ENCODE data around the gene DCAF7. TPM values are rescaled to one million over a fixed set of nuclear protein-coding genes. Genes with fewer than 3 reads are reported as not detected.

Gene DCAF7
- total RNA-seq, 1 donor from 2014 or later: 25.3 TPM

DNA sequence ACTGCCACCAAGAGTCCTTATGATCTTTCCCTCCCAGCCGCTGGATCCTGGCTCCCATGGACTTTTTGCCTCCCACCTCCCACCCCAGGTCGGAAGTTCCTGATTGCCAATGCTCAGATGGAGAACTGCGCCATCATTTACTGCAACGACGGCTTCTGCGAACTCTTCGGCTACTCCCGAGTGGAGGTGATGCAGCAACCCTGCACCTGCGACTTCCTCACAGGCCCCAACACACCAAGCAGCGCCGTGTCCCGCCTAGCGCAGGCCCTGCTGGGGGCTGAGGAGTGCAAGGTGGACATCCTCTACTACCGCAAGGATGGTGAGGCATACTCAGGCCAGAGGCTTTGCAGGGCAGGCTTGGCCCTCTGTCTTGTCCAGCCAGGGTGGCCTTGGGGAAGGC, 26.2 kb upstream of the DCAF7 start:
- no peak for DNase-seq (ENCODE audit: low read depth in 2 of 2)

DNA sequence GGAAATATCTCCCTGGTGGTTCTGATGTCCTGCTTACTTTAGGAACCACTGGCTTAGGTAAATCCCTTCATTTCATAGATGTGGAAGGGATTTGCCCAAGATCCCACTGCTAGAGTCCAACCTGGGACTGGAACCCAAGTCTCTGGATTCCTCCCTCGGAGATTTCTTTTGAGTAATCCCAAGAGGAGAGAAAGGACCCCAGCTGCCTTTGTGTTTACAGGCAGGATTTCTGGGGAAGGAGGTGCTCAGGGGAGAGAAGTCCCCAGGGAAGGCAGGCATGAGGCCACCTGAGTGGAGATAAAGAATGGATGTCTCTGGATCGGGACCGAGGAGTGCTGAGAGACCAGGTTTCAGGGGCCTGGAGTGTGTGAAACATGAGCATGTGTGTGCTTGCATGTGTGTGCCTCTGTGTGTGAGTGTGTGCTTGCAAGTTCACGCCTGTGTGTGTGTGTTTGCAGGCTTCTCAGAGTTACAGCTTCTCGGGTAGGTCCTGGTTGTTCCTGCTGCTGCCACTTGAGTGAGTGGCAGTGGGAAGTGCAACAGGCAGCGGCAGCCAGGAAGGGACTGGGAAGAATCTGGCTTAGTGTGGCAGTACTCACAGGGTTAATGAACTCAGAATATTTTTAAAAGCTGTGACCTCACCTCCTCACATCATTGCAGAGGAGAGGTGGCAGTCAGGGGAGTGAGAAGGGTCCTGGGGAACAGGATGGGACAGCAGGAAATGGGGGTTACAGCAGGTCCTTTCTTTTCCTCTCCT, 24.9 kb upstream of the DCAF7 start:
- DNase-seq (ENCODE audit: low read depth in 2 of 2): no peak

DNA sequence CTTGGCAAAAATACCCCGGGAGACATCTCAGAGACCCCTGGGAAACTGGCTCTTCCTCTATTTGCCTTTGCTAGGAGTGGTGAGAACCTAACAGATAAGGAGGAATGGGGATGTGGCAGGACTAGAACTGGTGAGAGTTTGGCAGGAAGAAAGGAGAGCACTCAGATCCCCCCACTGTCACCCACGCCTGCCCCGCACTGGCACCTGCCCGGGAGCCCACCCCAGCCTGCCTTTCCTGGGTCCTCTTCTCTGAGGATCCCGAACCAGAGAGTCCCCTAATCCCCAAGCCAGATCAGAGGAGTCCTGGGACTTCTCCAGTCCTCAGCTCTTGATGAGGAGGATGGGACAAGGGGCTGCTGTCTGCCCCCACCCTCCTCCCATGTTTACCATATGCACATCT, 23.4 kb upstream of the DCAF7 start:
- DNase-seq (ENCODE audit: low read depth in 2 of 2): no peak

DNA sequence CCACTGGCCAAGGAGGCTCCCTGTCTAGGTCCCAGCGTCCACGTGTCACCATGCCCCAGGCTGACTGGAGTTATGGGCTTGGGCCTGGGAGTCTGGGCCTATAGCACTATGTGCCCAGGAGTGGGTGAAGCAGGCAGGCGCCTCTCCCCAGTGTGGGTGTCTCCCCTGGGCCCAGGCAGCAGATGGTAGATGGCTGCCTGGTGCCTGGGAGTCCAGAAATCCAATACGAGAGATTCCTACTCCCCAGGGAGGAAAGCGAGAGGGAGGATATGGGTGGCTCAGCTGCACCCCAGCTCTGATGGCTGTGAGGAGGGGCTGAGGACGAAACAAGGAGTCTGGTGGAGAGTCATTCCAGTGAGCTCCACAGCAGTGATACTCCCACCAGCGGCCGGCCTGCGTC, 22.1 kb upstream of the DCAF7 start:
- no peak for DNase-seq (ENCODE audit: low read depth in 2 of 2)

DNA sequence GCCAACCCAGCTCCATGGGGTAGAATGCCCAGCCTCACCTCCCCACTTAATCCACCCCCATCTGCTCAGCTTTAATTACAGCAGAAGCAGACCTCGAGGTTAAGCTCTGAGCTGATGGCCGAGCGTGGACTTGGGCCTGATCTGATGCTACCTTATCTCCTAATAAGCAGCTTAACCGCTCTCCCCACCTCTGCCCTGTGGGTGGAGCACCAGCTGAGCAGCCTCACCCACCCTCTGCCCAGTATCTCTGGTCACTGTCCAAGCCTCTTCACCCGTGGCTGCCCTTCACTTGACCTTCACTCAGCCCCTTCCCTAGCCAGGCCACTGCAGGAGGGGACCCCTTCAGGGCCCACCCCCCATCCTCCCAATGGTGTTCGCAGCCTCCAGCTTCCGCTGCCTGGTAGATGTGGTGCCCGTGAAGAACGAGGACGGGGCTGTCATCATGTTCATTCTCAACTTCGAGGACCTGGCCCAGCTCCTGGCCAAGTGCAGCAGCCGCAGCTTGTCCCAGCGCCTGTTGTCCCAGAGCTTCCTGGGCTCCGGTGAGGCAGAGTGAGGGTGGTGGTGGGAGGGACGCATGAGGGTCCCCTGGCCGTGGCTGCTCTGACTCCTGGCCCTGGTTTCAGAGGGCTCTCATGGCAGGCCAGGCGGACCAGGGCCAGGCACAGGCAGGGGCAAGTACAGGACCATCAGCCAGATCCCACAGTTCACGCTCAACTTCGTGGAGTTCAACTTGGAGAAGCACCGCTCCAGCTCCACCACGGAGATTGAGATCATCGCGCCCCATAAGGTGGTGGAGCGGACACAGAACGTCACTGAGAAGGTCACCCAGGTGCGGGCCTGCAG, 20.3 kb upstream of the DCAF7 start:
- DNase-seq (ENCODE audit: low read depth in 2 of 2): no peak

DNA sequence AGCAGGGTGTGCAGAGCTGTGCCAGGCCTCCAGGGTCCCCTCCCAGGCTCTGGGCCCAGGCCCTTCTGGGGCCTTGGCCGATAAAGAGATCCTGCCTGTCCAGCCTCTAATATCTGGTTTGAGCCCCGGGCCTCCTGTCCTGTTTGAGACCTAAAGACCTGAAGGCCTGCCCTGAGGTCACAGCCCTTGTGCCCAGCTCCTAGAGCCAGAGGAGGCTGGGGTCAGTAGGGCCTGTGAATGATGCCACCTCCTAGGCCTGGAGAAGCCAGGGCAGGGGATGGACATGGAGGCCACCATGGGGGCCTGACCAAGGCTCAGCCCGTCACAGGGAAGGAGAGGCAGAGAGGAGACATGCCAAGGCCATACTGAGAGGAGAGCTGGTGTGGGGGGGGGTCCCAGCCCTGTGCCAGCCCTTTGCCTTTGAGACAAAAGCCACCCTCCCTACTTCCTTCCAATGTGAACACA, 19.7 kb upstream of the DCAF7 start:
- DNase-seq (ENCODE audit: low read depth in 2 of 2): no peak

DNA sequence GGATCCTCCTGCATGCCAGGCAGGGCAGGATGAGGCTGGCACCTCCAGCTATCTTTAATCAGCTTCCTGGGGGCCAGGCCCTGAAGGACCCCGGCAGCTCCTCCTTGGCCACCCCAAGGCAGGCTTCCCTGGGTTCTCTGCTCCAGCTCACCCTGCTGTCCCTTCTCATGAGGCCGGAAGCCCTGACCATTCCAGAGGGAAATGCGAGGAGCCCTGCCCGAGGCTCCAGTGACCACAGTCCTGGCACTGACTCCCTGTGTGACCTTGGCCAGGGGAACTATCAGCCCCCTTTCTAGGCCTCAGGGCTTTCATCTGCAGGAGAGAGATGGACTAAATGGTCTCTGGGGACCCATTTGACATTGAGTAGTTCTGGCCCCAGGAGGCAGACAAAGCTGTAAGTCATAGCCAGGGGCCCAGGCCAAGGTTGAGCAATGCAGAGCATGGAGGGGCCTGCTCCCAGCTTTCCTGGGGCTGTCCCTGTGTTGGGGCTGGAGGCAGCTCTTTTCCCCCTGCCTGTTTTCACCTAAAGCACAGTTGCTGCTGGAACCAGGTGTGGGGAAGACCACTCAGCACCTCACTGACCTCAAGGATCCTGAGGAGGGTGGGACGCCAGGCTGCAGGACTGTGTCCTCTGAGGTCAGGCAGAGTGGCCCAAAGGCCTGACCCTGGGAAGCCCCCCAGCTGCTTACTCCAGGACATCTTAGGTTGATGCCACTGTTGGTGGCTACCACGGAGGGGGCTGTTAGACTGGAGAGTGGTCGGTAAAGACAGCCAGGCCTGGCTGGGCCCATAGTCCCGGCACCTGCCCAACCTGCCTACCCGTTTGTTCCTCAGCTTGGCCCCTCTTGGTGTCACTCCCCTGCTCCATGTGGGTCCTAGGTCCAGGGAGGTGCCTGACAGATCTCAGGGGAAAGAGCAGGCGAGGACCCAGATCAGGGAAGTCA, 19.0 kb upstream of the DCAF7 start:
- no peak for DNase-seq (ENCODE audit: low read depth in 2 of 2)

DNA sequence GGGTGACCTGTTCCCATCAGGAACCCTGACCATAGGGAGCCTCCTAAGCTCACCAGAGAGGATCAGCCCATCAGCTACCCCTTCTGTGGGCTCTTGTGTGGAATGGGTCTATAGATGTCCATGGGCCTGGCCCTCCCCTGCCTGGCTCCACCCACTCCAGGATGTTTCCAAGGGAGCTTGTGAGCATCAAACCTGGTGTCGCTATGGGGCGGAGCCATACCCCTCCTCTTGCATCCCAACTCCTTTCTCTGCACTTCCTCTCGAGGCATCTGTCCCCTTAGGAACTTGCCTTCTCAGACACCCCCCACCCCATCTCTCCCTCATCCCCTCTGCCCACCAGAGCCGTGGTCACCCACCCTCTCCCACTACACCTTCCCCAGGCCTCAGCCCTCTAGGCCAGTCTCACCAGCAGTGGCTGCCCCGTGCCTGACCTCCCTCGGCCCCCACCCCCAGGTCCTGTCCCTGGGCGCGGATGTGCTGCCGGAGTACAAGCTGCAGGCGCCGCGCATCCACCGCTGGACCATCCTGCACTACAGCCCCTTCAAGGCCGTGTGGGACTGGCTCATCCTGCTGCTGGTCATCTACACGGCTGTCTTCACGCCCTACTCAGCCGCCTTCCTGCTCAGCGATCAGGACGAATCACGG, 16.7 kb upstream of the DCAF7 start:
- no peak for DNase-seq (ENCODE audit: low read depth in 2 of 2)

DNA sequence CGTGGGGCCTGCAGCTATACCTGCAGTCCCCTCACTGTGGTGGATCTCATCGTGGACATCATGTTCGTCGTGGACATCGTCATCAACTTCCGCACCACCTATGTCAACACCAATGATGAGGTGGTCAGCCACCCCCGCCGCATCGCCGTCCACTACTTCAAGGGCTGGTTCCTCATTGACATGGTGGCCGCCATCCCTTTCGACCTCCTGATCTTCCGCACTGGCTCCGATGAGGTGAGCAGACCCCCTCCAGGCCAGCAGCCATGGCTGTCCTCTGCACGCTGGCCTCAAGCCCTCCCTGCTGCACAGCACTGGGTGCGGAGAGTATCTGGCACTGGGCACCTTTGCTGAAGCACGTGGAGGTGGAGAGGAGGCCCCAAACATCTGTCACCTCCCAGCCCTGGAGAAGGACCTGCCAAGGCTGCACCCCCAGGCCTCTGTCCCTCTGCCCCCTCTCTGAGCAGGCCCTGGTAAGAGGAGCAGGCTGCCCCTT, 16.2 kb upstream of the DCAF7 start:
- DNase-seq (ENCODE audit: low read depth in 2 of 2): no peak

DNA sequence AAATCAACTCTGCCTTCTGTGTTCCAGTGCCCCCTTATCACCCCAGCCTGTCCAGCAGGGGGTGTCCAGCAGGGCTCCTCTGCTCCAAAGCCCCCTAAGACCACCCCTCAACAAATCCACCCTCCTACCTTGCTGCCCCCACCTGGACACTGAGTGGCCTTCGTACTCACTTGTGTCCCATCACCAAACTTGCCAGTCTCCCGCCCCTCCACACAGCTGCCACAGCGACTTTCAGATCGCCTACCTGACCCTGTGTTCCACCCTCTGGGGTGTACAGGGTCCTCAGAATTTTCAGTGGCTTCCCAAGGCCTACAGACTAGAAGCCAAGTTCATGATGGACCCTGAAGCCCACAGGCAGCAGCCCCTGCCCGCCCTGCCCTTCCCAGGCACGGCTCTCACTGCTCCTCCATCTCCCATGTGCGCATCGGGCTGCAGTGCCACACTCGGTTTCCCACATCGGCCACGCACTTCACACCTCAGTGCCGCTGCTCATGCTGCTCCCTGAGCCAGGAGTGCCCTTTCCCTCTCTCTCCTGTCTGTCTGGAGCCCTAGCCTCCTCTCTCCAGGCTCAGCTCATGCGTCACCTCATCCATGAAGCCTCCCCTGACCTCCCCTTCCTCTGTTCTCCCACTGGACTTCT, 15.3 kb upstream of the DCAF7 start:
- no peak for DNase-seq (ENCODE audit: low read depth in 2 of 2)

DNA sequence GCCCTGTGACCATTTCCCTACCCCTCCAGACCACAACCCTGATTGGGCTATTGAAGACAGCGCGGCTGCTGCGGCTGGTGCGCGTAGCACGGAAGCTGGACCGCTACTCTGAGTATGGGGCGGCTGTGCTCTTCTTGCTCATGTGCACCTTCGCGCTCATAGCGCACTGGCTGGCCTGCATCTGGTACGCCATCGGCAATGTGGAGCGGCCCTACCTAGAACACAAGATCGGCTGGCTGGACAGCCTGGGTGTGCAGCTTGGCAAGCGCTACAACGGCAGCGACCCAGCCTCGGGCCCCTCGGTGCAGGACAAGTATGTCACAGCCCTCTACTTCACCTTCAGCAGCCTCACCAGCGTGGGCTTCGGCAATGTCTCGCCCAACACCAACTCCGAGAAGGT, 14.6 kb upstream of the DCAF7 start:
- no peak for DNase-seq (ENCODE audit: low read depth in 2 of 2)

DNA sequence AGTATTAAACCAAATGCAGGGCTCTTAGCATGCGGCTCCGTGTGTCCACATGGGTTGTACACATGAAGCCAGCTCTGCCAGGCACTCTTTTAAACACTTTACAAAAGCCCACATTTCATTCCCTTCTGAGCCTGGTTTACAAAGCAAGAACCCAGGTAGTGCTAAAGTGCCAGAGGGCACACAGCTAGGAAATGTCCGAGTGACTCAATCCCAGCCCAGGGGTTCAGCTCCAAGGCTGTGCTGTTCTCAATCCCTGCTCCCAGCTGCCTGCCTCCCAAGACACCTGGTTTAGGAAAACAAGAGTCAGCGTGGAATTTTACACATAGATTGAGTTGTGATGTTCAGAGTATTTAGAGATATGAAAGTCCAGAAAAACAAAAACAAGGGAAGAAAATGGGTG, 13.3 kb upstream of the DCAF7 start:
- no peak for DNase-seq (ENCODE audit: low read depth in 2 of 2)

DNA sequence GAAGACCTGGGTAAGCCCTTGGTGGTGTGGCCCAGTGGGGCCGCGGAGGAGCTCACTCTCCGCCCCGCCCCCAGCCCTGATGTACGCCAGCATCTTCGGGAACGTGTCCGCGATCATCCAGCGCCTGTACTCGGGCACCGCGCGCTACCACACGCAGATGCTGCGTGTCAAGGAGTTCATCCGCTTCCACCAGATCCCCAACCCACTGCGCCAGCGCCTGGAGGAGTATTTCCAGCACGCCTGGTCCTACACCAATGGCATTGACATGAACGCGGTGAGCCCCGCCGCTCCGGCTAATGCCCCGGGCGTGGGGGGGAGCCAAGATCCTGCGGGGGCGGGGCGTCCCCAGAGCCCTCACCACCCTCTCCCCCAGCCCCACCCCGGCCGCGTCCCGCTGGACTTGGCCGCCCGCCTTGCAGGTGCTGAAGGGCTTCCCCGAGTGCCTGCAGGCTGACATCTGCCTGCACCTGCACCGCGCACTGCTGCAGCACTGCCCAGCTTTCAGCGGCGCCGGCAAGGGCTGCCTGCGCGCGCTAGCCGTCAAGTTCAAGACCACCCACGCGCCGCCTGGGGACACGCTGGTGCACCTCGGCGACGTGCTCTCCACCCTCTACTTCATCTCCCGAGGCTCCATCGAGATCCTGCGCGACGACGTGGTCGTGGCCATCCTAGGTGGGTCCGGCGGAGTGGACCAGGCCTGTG, 12.1 kb upstream of the DCAF7 start:
- DNase-seq (ENCODE audit: low read depth in 2 of 2): no peak

DNA sequence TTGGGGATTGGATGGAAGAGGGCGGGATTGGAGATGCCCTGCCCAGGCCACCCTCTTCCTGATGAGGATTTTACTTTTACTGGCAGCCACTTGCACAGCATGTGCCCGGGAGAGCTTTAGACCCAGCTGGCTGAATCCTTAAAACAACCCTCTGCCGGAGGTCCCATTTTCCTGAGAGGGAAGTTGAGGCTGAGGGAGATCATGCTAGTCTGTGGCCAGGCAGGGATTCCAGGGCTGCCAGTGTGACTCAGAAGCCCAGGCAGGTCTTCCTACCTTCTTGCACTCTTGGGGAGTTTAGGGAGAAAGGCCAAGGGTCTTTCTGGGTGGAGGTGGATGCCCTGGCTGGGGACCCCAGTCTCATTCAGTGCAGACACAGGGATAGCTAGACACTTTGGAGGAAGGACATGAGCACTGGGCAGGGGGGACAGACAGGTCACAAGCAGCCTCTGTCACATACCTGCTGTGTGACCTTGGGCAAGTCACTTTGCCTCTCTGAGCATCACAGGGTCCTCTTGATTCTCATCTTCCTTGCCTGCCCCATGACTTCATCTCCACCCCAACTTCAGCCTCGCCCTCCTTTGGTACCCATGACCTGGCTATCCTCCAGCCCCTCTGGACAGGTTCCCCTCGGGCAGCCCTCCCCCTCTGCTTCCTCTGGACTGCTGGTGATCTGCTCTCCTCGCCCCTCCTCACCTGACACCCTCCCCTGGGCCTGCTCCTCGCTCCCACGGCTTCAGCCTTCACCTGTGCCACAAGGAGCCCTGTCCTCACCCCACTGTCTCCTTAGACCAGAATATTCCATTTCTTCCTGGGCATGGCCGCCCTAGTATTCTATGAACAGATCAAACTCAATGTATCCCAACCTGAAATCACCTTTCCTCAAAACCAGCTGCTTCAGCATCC, 11.3 kb upstream of the DCAF7 start:
- no peak for DNase-seq (ENCODE audit: low read depth in 2 of 2)

DNA sequence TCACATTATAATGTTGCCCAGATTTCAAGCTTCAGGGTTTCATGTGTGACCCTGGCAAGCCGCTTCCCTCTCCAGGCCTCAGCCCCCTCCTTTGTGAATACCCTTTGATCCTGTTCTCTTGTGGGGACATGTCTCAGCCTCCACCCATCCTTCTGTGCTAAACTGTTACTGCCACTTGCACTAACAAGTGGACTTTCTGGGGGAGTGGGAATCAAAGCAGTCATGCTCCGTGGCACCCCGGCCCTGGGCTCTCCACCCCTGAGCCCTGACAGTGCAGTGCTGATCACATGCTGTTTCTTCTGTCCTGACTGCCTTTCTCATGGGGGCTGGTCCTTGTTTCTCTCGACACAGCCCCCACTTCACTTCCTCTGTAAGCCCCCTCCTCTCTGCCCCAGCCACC, 9.7 kb upstream of the DCAF7 start:
- DNase-seq (ENCODE audit: low read depth in 2 of 2): no peak

DNA sequence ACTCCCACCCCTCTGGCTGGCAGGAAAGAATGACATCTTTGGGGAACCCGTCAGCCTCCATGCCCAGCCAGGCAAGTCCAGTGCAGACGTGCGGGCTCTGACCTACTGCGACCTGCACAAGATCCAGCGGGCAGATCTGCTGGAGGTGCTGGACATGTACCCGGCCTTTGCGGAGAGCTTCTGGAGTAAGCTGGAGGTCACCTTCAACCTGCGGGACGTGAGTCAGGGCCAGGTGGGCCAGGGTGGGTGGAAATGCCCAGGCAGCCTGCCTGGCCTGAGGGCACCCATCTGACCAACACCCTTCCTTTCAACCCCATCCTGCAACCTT, 8.1 kb upstream of the DCAF7 start:
- no peak for DNase-seq (ENCODE audit: low read depth in 2 of 2)

DNA sequence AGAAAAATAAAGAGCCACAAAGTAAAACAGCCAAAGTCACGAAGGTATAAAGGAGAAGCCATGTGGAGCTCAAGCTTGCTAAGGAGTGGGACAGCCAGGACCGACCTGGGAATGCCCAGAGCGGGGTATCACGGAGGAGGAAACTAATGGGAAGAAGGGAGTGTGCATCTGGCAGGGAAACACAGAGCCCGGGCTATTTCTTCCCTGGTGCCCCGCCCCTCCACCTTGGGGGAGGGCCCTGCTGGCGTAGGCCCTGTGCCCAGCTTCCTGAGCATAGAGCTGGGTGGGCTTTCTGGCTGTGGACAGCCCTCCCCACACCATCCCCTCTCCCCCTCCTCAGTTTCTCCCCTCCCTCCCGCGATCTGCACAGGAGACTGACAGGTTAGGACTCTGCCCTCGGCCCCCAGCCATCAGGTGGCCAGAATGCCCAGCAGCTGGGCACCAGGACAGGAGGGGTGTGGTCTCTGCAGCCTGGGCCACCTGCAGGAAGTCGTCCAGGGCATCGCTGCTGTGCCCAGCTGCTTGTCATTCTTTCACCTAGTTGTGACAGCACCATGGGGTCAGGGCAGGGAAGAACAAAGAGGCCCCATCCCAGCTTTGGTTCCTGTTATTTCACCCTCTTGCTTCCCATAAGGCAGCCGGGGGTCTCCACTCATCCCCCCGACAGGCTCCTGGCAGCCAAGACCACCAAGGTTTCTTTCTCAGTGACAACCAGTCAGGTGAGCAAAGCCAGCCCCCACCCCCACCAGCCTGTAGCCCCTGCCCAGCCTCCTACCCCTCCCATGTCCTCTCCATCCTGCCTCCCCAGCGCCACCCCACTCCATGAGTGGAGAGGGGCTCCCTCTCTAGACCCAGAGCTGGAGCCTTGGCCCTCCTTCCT, 7.1 kb upstream of the DCAF7 start:
- no peak for DNase-seq (ENCODE audit: low read depth in 2 of 2)

DNA sequence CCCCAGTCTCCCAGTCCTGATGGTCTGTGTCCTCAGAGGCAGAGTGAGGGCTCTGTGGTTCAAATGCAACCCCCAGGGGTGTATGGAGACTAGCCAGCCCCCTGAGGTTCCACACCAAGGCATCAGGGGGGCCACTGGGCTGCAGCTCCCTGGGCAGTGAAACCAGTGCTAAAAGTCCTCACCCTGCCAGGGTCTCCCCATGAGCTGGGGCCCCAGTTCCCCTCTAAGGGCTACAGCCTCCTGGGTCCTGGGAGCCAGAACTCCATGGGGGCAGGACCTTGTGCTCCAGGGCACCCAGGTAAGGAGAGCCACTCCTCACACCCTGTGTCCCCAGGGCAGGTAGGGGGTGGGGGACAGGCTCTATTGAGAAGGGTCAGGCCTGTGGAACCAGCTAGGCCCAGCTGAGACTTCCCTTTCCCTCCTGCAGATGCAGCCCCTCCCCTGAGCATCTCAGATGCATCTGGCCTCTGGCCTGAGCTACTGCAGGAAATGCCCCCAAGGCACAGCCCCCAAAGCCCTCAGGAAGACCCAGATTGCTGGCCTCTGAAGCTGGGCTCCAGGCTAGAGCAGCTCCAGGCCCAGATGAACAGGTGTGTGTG, 6.4 kb upstream of the DCAF7 start:
- DNase-seq (ENCODE audit: low read depth in 2 of 2): no peak
